Measurements from ENCODE around the gene SLC22A16.

- TF ChIP-seq CTCF (IDR thresholded peaks at IDR 0.05; ENCODE audit: low read depth, low read length), result no peak
- TF ChIP-seq POLR2A (IDR thresholded peaks at IDR 0.05; ENCODE audit: extremely low read depth, insufficient read length), result no peak
- TF ChIP-seq MYC (IDR thresholded peaks at IDR 0.05; ENCODE audit: low read depth, low read length), result no peak
Observed at GRCh38 chr6:110412360-110412759, 64.1 kb downstream of the SLC22A16 start.

All from NB4 (cell line).